ENCODE measurements around the gene FIBIN.

Gene FIBIN

DNA sequence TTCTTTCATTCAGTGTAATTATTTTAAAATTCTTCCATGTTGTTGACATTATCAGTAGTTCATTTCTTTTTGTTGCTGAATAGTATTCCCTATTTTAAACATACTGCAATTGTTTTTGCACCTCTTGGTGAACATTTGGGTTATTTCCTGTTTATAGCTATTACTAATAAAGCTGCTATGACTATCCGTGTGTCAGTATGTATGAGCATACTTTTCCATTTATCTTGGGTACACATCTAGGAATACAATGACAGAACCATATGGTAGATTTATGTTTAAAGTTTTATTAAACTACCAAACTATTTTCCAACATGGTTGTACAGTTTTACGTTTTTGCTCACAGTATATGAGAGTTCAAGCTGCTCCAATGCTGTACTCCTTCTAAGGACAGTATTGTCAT lies 22.0 kb upstream of the FIBIN start:
- no peak overlapping the region for H2BK12ac ChIP-seq (ENCODE audit: low read length)
- no peaks in the 10 kb centered on the region for H3K36me3 ChIP-seq (ENCODE audit: control insufficient read depth in 1 of 2, insufficient read depth in 2 of 2, low read length in 2 of 2)
- WGBS (ENCODE audit: extremely low coverage, insufficient coverage, insufficient read length) = no CpG with 5 or more reads among the region's 2 CpGs
- no peaks in the 10 kb centered on the region for H3K79me1 ChIP-seq (ENCODE audit: low read length)
- no peak overlapping the region for H3K4me3 ChIP-seq (ENCODE audit: low read depth, low read length)
- no peak overlapping the region for H2BK5ac ChIP-seq (ENCODE audit: low read depth, low read length, poor library complexity)
- H3K18ac ChIP-seq (ENCODE audit: low read length) = no peak overlapping the region
- H3K27ac ChIP-seq (ENCODE audit: low read depth, low read length) = no peak overlapping the region
- no peak overlapping the region for H2BK120ac ChIP-seq (ENCODE audit: insufficient read depth, low read length, poor library complexity)
- H3K4ac ChIP-seq (ENCODE audit: low read depth, low read length) = no peak overlapping the region
- H4K8ac ChIP-seq (ENCODE audit: low read depth, low read length) = no peak overlapping the region
- H3K9ac ChIP-seq (ENCODE audit: low read length) = no peak overlapping the region
- no peak overlapping the region for H4K12ac ChIP-seq (ENCODE audit: low read depth, low read length)
- DNase-seq = no peak
- H3K14ac ChIP-seq (ENCODE audit: low read length) = no peak overlapping the region
- no peak overlapping the region for H2AFZ ChIP-seq (ENCODE audit: insufficient read depth, low read length, poor library complexity)
- H3K4me1 ChIP-seq (ENCODE audit: control insufficient read depth in 1 of 2, insufficient read depth in 2 of 2, low read length in 2 of 2) = no peaks in the 10 kb centered on the region
- H3K27me3 ChIP-seq (ENCODE audit: insufficient read depth, low read length) = no peaks in the 10 kb centered on the region
- no peaks in the 10 kb centered on the region for H3K79me2 ChIP-seq (ENCODE audit: control insufficient read depth, insufficient read depth, low read length, poor library complexity)
- H3K23ac ChIP-seq (ENCODE audit: low read length) = no peak overlapping the region
- no peaks in the 10 kb centered on the region for H3K9me3 ChIP-seq (ENCODE audit: insufficient read depth, low read depth, low read length)
- H2AK5ac ChIP-seq (ENCODE audit: low read length) = no peak overlapping the region
- H4K91ac ChIP-seq (ENCODE audit: low read depth, low read length) = no peak overlapping the region
- H3K4me2 ChIP-seq (ENCODE audit: low read length) = no peak overlapping the region

DNA sequence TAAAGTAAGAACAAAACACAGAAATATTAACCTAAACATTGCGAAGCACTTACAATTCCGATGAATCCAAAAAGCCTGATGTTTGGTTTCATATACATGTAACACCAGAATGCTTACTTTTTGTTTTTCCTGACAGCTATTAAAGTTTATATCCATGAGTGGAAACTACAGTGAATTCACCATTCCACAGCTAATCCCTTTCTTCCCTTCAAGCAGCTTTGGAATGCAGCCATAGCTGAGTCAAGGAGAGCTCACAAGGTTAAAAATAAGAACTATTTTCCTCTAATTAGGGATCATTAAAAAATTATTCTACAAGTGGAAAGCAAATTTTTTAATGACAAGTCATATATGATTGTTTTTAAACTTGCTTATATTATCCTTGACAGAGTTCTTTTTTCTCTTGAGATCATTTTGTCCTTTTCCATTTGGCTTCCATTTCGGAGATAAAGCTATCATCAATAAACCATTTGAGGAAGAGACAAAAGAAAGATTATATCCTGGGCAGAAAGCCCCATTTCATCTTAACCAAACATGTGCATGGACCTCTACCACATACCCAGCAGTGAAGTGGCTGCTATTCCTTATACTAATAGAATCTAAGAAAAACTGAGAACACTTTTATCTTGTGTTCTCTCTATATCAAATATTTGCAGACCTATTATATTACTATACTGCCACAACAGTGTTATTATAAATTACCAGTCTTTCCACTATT lies 19.7 kb upstream of the FIBIN start:
- no peak overlapping the region for H4K12ac ChIP-seq (ENCODE audit: low read depth, low read length)
- no peak overlapping the region for H3K27ac ChIP-seq (ENCODE audit: low read depth, low read length)
- DNase-seq = no peak
- H3K23ac ChIP-seq (ENCODE audit: low read length) = no peak overlapping the region
- no peaks in the 10 kb centered on the region for H3K27me3 ChIP-seq (ENCODE audit: insufficient read depth, low read length)
- no peak overlapping the region for H3K4ac ChIP-seq (ENCODE audit: low read depth, low read length)
- no peak overlapping the region for H4K91ac ChIP-seq (ENCODE audit: low read depth, low read length)
- no peak overlapping the region for H3K18ac ChIP-seq (ENCODE audit: low read length)
- H3K4me1 ChIP-seq (ENCODE audit: control insufficient read depth in 1 of 2, insufficient read depth in 2 of 2, low read length in 2 of 2) = no peaks in the 10 kb centered on the region
- H4K8ac ChIP-seq (ENCODE audit: low read depth, low read length) = no peak overlapping the region
- H2AK5ac ChIP-seq (ENCODE audit: low read length) = no peak overlapping the region
- H3K36me3 ChIP-seq (ENCODE audit: control insufficient read depth in 1 of 2, insufficient read depth in 2 of 2, low read length in 2 of 2) = no peaks in the 10 kb centered on the region
- no peaks in the 10 kb centered on the region for H3K79me2 ChIP-seq (ENCODE audit: control insufficient read depth, insufficient read depth, low read length, poor library complexity)
- no peaks in the 10 kb centered on the region for H3K79me1 ChIP-seq (ENCODE audit: low read length)
- no peak overlapping the region for H2BK12ac ChIP-seq (ENCODE audit: low read length)
- H3K9ac ChIP-seq (ENCODE audit: low read length) = no peak overlapping the region
- H3K9me3 ChIP-seq (ENCODE audit: insufficient read depth, low read depth, low read length) = peaks cover 1% of the 10 kb centered on the region
- no peak overlapping the region for H3K14ac ChIP-seq (ENCODE audit: low read length)
- H3K4me3 ChIP-seq (ENCODE audit: low read depth, low read length) = no peak overlapping the region
- no CpG with 5 or more reads among the region's 3 CpGs for WGBS (ENCODE audit: extremely low coverage, insufficient coverage, insufficient read length)
- no peak overlapping the region for H2BK120ac ChIP-seq (ENCODE audit: insufficient read depth, low read length, poor library complexity)
- H2BK5ac ChIP-seq (ENCODE audit: low read depth, low read length, poor library complexity) = no peak overlapping the region
- no peak overlapping the region for H2AFZ ChIP-seq (ENCODE audit: insufficient read depth, low read length, poor library complexity)
- H3K4me2 ChIP-seq (ENCODE audit: low read length) = no peak overlapping the region

DNA sequence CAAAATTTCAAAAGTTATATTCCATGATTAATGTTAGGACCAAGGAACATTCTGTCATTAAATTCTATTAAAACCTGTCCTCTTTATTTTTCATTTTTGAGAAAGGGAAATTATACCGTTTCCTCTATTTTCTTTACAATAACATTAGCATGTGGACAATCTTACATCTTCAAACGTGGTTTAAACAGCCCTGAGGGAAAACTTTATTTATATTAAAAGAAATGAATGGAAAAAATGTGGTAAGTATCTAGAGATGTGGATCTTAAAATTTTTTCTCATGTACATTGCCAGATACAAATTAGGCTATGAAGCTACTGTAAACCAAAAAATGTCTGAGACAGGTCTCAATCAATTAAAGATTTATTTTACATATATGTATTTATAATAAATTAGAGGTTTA lies 18.9 kb upstream of the FIBIN start:
- no peaks in the 10 kb centered on the region for H3K4me1 ChIP-seq (ENCODE audit: control insufficient read depth in 1 of 2, insufficient read depth in 2 of 2, low read length in 2 of 2)
- peaks cover 1% of the 10 kb centered on the region for H3K9me3 ChIP-seq (ENCODE audit: insufficient read depth, low read depth, low read length)
- H3K79me1 ChIP-seq (ENCODE audit: low read length) = no peaks in the 10 kb centered on the region
- H2AFZ ChIP-seq (ENCODE audit: insufficient read depth, low read length, poor library complexity) = no peak overlapping the region
- no peaks in the 10 kb centered on the region for H3K27me3 ChIP-seq (ENCODE audit: insufficient read depth, low read length)
- no peak overlapping the region for H3K14ac ChIP-seq (ENCODE audit: low read length)
- H4K8ac ChIP-seq (ENCODE audit: low read depth, low read length) = no peak overlapping the region
- H2BK5ac ChIP-seq (ENCODE audit: low read depth, low read length, poor library complexity) = no peak overlapping the region
- no peak overlapping the region for H4K12ac ChIP-seq (ENCODE audit: low read depth, low read length)
- no peak overlapping the region for H3K18ac ChIP-seq (ENCODE audit: low read length)
- no peaks in the 10 kb centered on the region for H3K79me2 ChIP-seq (ENCODE audit: control insufficient read depth, insufficient read depth, low read length, poor library complexity)
- no peak overlapping the region for H4K91ac ChIP-seq (ENCODE audit: low read depth, low read length)
- no peak overlapping the region for H3K9ac ChIP-seq (ENCODE audit: low read length)
- H3K4me3 ChIP-seq (ENCODE audit: low read depth, low read length) = no peak overlapping the region
- no CpG with 5 or more reads among the region's 2 CpGs for WGBS (ENCODE audit: extremely low coverage, insufficient coverage, insufficient read length)
- no peak overlapping the region for H3K4me2 ChIP-seq (ENCODE audit: low read length)
- H2AK5ac ChIP-seq (ENCODE audit: low read length) = no peak overlapping the region
- H3K27ac ChIP-seq (ENCODE audit: low read depth, low read length) = no peak overlapping the region
- no peak overlapping the region for H2BK12ac ChIP-seq (ENCODE audit: low read length)
- H3K36me3 ChIP-seq (ENCODE audit: control insufficient read depth in 1 of 2, insufficient read depth in 2 of 2, low read length in 2 of 2) = no peaks in the 10 kb centered on the region
- H3K23ac ChIP-seq (ENCODE audit: low read length) = no peak overlapping the region
- no peak for DNase-seq
- no peak overlapping the region for H2BK120ac ChIP-seq (ENCODE audit: insufficient read depth, low read length, poor library complexity)
- H3K4ac ChIP-seq (ENCODE audit: low read depth, low read length) = no peak overlapping the region

- Histone ChIP-seq H4K12ac (ENCODE audit: low read depth, low read length) (no peak overlapping the region), H3K4me2 (ENCODE audit: low read length) (no peak overlapping the region), H4K8ac (ENCODE audit: low read depth, low read length) (no peak overlapping the region), H2AFZ (ENCODE audit: insufficient read depth, low read length, poor library complexity) (no peak overlapping the region), H2BK120ac (ENCODE audit: insufficient read depth, low read length, poor library complexity) (no peak overlapping the region), H2AK5ac (ENCODE audit: low read length) (no peak overlapping the region), H3K4me1 (ENCODE audit: control insufficient read depth in 1 of 2, insufficient read depth in 2 of 2, low read length in 2 of 2) (no peaks in the 10 kb centered on the region), H3K14ac (ENCODE audit: low read length) (no peak overlapping the region), H3K27me3 (ENCODE audit: insufficient read depth, low read length) (no peaks in the 10 kb centered on the region), H3K9ac (ENCODE audit: low read length) (no peak overlapping the region), H3K79me2 (ENCODE audit: control insufficient read depth, insufficient read depth, low read length, poor library complexity) (no peaks in the 10 kb centered on the region), H3K9me3 (ENCODE audit: insufficient read depth, low read depth, low read length) (peaks cover 1% of the 10 kb centered on the region), H3K36me3 (ENCODE audit: control insufficient read depth in 1 of 2, insufficient read depth in 2 of 2, low read length in 2 of 2) (no peaks in the 10 kb centered on the region), H2BK5ac (ENCODE audit: low read depth, low read length, poor library complexity) (no peak overlapping the region), H3K27ac (ENCODE audit: low read depth, low read length) (no peak overlapping the region), H3K4ac (ENCODE audit: low read depth, low read length) (no peak overlapping the region), H4K91ac (ENCODE audit: low read depth, low read length) (no peak overlapping the region), H3K4me3 (ENCODE audit: low read depth, low read length) (no peak overlapping the region), H3K23ac (ENCODE audit: low read length) (no peak overlapping the region), H3K79me1 (ENCODE audit: low read length) (no peaks in the 10 kb centered on the region), H2BK12ac (ENCODE audit: low read length) (no peak overlapping the region), H3K18ac (ENCODE audit: low read length) (no peak overlapping the region)
- WGBS (ENCODE audit: extremely low coverage, insufficient coverage, insufficient read length) = no CpG with 5 or more reads among the region's 5 CpGs
- DNase-seq = no peak
These were observed 17.5 kb upstream of the FIBIN start for GRCh38 chr11:26976389-26976788.
